Mesodermal cell (in vitro differentiated cells): ENCODE data around the gene NLGN1.
"Not testable (repeated sequence)": the region's sequence is repeated elsewhere in the genome, so short reads cannot be mapped to it uniquely, and the experiment has no call there.

Experiments used
- H3K27ac ChIP-seq: 2 replicates; pipeline ENCODE4 v1.7.0; 2013; ENCODE audit warnings: mild to moderate bottlenecking, low read depth, low read length, moderate library complexity; ENCODE audit not compliant: severe bottlenecking
- H3K36me3 ChIP-seq: 2 replicates; pipeline ENCODE4 v1.7.1; 2013; ENCODE audit warnings: mild to moderate bottlenecking, low read length, moderate library complexity; ENCODE audit not compliant: control insufficient read depth, insufficient read depth
- H3K4me1 ChIP-seq: one replicate; pipeline ENCODE4 v1.7.1; 2013; ENCODE audit warnings: mild to moderate bottlenecking, low read length; ENCODE audit not compliant: insufficient read depth, control insufficient read depth, poor library complexity, severe bottlenecking
- H3K4me3 ChIP-seq: 2 replicates; pipeline ENCODE4 v1.7.0; 2013; ENCODE audit warnings: low read length, control low read depth, mild to moderate bottlenecking; ENCODE audit not compliant: insufficient read depth, poor library complexity, severe bottlenecking; ENCODE audit errors: extremely low read depth
- H3K9me3 ChIP-seq: 2 replicates; pipeline ENCODE4 v1.7.1; 2013; ENCODE audit warnings: mild to moderate bottlenecking, low read length, moderate library complexity; ENCODE audit not compliant: control insufficient read depth
- WGBS, 2 experiments: methylation state at CpG; one replicate each; pipeline ENCODE4 v1.1.5; 2013; ENCODE audit warnings: missing lambda C conversion rate in 2 of 2; ENCODE audit not compliant: insufficient coverage in 2 of 2; 5-methylcytosine and 5-hydroxymethylcytosine counted together

Gene NLGN1

DNA sequence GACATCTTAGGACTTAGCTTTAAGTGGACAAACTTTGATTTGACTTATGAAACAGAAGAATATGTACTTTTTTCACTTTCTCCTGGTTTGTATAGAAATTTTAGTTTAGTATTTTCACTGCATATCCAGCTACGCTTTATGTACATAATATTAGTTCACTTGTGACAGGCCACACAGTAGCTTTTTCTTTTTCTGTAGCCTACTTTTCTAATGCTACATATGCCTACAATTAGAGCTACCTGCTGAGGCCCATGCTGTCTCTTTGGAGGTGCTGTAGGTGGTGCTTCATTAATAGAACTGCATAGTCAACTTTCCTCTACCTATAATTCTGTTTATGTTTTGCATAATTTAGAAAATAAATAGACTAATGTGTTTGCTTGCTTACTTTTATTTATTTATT, 191.6 kb downstream of the NLGN1 start:
- no peaks in the 10 kb centered on the region for H3K4me1 ChIP-seq
- no peaks in the 10 kb centered on the region for H3K9me3 ChIP-seq
- no peak overlapping the region for H3K27ac ChIP-seq
- no CpG with 5 or more reads among the region's 1 CpG for WGBS, 2 experiments
- H3K36me3 ChIP-seq, result no peaks in the 10 kb centered on the region
- no peak overlapping the region for H3K4me3 ChIP-seq

DNA sequence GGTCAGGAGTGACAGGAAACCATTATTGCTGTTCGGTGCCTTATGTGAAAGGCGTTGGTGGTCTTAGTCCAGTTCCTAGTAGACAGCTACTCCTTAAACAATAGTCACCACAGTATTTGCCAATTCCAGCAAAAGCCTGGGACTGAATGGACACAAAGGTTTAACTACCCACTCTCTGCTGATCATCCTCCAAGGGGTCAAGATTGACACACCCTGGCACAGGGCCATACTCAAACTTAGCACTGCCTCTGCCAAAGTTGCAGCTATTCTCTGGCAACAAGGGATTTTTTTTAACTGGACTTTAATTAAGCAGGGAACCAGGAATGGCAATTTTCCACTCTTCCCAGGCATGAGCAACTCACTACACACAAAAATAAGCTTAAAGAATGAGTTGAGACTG, 193.9 kb downstream of the NLGN1 start:
- no peak overlapping the region for H3K4me3 ChIP-seq
- H3K4me1 ChIP-seq, result no peaks in the 10 kb centered on the region
- H3K27ac ChIP-seq, result no peak overlapping the region
- no peaks in the 10 kb centered on the region for H3K36me3 ChIP-seq
- 94 to 100% methylated on average over 2 of the region's 2 CpGs for WGBS, 2 experiments
- no peaks in the 10 kb centered on the region for H3K9me3 ChIP-seq

DNA sequence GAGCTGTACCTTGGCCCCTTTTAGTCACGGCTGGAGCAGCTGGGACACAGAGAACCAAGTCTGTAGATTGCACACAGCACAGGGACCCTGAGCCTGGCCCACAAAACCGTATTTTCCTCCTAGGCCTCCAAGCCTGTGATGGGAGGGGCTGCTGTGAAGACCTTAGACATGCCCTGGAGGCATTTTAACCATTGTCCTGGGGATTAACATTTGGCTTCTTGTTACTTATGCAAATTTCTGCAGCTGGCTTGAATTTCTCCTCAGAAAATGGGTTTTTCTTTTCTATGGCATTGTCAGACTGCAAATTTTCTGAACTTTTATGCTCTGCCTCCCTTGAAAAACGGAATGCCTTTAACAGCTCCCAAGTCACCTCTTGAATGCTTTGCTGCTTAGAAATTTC, 197.3 kb downstream of the NLGN1 start:
- not testable (repeated sequence) for H3K36me3 ChIP-seq, H3K27ac ChIP-seq, H3K4me3 ChIP-seq, H3K9me3 ChIP-seq, H3K4me1 ChIP-seq
- WGBS, 2 experiments, result 78 to 79% methylated on average over 2 to 3 of the region's 3 CpGs

DNA sequence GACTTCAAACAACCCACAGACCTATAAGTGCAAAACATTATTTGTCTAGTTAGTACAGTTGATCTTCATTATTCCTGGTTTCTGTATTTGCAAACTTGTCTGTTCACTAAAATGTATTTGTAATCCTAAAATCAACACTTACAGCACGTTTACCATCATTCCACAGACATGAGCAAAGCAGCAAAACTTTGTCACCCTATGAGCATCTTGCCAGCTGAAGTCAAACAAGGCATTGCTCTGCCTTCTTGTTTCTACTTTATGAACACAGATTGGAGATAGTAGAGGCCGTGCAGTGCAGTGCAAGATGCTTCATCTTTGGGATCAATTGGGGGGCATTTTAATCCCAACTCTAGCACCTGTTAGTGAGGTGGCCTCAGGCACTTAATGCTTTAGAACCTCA, 202.1 kb downstream of the NLGN1 start:
- no peak overlapping the region for H3K27ac ChIP-seq
- H3K9me3 ChIP-seq, result no peaks in the 10 kb centered on the region
- H3K4me3 ChIP-seq, result no peak overlapping the region
- 76 to 77% methylated on average over 2 of the region's 2 CpGs for WGBS, 2 experiments
- no peaks in the 10 kb centered on the region for H3K36me3 ChIP-seq
- no peaks in the 10 kb centered on the region for H3K4me1 ChIP-seq

DNA sequence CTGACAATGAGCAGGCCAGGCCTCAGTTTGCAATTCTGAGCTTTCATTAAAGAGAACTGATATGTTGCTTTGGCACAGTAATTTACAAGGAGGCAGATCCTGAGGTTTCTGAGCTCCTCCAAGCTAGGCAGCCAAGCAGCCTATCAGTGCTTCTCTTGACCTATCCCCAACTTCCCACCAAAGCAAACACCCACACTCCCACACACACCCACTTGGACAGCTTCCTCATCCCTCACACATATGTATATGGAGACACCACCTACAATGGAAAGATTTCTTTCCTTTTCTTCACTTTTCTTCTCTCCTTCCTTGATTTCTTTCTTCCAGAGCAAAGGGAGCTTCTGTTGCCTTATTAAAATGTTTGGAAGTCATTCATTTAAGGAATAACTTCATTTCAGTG, 217.0 kb downstream of the NLGN1 start:
- Histone ChIP-seq H3K4me1 (no peaks in the 10 kb centered on the region), H3K36me3 (no peaks in the 10 kb centered on the region), H3K9me3 (no peaks in the 10 kb centered on the region), H3K4me3 (no peak overlapping the region), H3K27ac (no peak overlapping the region)

DNA sequence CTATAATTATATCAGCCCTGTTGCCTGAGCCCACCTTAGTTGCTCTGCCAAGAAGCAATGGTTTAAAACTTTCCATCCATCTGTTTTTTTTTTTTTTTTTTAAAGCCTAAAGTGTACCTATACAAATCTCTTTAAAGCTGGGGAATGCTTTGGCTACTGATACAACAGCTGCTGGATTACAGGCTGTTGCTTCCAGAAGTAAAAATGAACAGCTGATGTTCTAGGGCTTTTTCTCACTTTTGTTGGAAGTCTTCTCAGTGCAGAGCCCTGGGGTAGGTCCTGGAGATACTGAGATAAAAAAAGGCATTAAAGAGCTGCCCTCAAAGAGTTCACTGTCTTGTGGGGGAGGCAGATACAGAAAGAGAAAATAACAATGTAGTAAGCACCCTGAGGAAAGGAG, 218.1 kb downstream of the NLGN1 start:
- Histone ChIP-seq H3K36me3 (no peaks in the 10 kb centered on the region), H3K4me3 (no peak overlapping the region), H3K4me1 (no peaks in the 10 kb centered on the region), H3K27ac (no peak overlapping the region), H3K9me3 (no peaks in the 10 kb centered on the region)

DNA sequence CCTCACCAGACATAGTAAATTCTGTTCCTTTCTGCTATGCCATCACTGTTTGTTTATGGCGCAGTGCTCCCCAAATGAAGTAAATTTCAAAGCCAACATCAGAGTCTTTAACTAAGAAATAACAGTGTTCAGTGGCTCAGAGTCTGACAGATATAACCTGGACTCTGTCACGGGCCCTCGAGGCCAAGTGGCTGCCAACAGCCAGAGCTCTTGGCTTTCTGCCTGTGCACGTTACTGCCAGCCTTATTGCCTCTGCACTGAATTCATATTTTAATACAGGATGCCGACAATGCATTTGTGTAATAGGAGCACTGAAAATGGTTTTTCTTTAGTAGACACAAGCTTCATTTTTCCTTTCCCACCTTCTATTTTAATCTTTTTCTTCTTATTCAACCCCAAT, 219.9 kb downstream of the NLGN1 start:
- Histone ChIP-seq H3K9me3 (no peaks in the 10 kb centered on the region), H3K36me3 (no peaks in the 10 kb centered on the region), H3K4me3 (no peak overlapping the region), H3K4me1 (no peaks in the 10 kb centered on the region), H3K27ac (no peak overlapping the region)
- WGBS, 2 experiments, result 96 to 98% methylated on average over 3 to 4 of the region's 5 CpGs

DNA sequence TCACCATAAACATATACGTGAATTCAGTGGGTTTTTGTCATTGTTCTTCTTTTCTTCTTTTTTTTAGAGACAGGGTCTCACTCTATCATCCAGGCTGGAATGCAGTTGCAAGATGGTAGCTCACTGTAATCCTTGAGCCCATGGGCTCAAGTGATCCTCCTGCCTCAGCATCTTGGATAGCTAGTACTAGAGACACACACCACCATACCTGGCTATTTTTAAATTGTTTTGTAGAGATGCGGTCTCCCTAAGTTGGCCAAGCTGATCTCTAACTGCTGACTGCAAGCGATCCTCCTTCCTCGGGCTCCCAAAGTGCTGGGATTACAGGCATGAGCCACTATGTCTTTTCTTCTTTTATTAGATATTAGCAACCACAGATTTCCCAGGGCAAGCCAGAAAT, 220.6 kb downstream of the NLGN1 start:
- WGBS, 2 experiments, result 100% methylated on average over 1 to 2 of the region's 4 CpGs
- H3K27ac ChIP-seq, result no peak overlapping the region
- no peak overlapping the region for H3K4me3 ChIP-seq
- no peaks in the 10 kb centered on the region for H3K9me3 ChIP-seq
- no peaks in the 10 kb centered on the region for H3K36me3 ChIP-seq
- H3K4me1 ChIP-seq, result no peaks in the 10 kb centered on the region

DNA sequence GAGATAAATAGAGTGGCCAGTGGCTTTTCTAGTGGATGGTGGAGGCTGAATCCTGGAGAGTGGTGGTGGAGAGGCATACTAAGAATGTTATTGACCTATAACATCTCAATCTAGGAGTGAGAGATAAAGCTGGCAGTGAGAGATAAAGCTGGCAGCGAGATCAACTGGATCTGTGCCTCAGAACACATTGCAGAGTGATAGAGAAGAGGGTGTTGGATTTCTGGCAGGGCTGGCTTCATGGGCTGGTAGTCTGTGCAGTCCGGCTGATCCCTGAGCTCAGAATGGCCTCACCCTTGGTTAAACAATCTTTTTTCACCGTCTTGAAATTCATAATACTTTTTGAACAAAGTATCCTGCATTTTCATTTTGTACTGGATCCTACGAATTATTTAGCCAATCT, 221.2 kb downstream of the NLGN1 start:
- Histone ChIP-seq H3K36me3 (no peaks in the 10 kb centered on the region), H3K9me3 (no peaks in the 10 kb centered on the region), H3K4me3 (no peak overlapping the region), H3K4me1 (no peaks in the 10 kb centered on the region), H3K27ac (no peak overlapping the region)
- 60 to 75% methylated on average over 2 to 3 of the region's 4 CpGs for WGBS, 2 experiments

DNA sequence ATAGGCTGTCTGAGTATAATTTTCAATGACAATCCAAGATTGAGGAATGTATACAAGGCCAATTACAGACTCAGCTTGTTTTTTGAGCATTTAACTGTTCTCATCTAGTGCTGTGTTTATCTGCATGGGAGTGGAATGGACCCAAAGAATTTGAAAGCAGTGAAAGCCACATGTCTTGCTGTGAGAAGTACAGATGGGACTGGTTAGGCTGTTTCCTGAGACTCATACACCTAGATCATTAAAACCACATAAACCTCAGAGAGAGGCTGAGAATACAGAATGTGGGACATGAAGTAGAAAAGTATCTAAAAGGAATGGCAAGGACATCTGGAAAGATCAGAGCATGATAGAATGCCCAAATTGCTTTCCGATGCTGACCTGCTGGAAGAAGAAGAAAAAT, 224.6 kb downstream of the NLGN1 start:
- H3K9me3 ChIP-seq, result no peaks in the 10 kb centered on the region
- no peaks in the 10 kb centered on the region for H3K4me1 ChIP-seq
- H3K4me3 ChIP-seq, result no peak overlapping the region
- H3K27ac ChIP-seq, result no peak overlapping the region
- 100% methylated on average over 1 of the region's 1 CpG; no CpG with 5 or more reads in 1 of the 2 experiments for WGBS, 2 experiments
- no peaks in the 10 kb centered on the region for H3K36me3 ChIP-seq

DNA sequence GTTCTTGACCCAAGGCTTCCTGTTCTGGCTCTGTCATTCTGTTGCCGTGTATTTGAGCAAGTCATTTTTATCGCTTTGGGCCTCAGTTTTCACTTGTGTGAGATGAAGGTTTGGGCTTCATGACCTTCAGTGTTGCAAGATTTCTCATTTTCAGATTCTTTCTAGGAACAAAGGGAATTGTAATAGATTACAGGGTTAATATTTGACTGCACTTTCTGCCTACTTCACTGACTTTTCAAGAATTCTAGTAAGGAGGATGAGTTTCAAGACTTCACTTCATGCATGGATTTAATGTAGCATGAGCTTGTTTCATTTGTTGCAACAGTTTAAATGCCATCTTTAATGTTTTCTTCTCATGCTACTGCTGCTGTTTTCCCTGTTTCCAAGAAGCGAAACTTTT, 226.5 kb downstream of the NLGN1 start:
- no peak overlapping the region for H3K27ac ChIP-seq
- WGBS, 2 experiments, result 100% methylated on average over 2 of the region's 3 CpGs
- H3K4me3 ChIP-seq, result no peak overlapping the region
- H3K36me3 ChIP-seq, result no peaks in the 10 kb centered on the region
- H3K9me3 ChIP-seq, result no peaks in the 10 kb centered on the region
- H3K4me1 ChIP-seq, result no peaks in the 10 kb centered on the region

DNA sequence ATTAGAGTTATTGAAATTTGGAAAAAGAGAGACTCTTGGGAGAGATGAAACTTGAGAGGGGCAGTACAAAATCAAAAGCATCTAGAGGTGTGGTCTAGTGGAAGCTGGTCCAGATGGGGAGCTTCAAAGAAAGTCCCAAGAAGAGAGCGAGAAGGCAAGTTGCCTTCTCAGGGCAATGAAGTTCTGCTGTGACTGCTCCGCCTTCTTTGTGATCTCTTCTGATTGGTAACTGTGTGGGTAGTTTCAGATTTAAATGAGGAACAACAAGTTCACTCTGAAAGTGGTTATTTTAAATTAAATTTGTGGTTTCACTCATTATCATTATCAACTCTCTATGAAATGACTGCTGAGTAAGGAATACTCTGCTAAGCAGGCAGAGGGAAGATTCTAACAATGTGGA, 233.3 kb downstream of the NLGN1 start:
- Histone ChIP-seq H3K36me3 (no peaks in the 10 kb centered on the region), H3K4me1 (no peaks in the 10 kb centered on the region), H3K4me3 (no peak overlapping the region), H3K9me3 (no peaks in the 10 kb centered on the region), H3K27ac (no peak overlapping the region)
- 60% methylated on average over 1 of the region's 2 CpGs; no CpG with 5 or more reads in 1 of the 2 experiments for WGBS, 2 experiments
